Loucy (cell line): ENCODE data around the gene SRP54.

Experiments
- H2AFZ ChIP-seq: fragments of 200-600 bp; sonication (generic); 2 replicates; pipeline ENCODE4 v1.6.0; 2016; ENCODE audit warnings: antibody characterized with exemption, mild to moderate bottlenecking, low read length, moderate library complexity
- H3F3A ChIP-seq: fragments of 200-600 bp; 2 replicates; pipeline ENCODE4 v1.6.0; 2016; ENCODE audit warnings: antibody characterized with exemption, low read depth, mild to moderate bottlenecking
- H3K27me3 ChIP-seq: fragments of 200-600 bp; sonication (generic); 2 replicates; pipeline ENCODE4 v1.6.1; 2014; ENCODE audit warnings: low read length, mild to moderate bottlenecking; ENCODE audit not compliant: insufficient read depth, poor library complexity, severe bottlenecking
- H3K36me3 ChIP-seq: fragments of 200-600 bp; sonication (generic); 2 replicates; pipeline ENCODE4 v1.6.1; 2016; ENCODE audit warnings: low read length; ENCODE audit not compliant: insufficient read depth
- H3K4me1 ChIP-seq: fragments of 200-600 bp; sonication (generic); 2 replicates; pipeline ENCODE4 v1.5.1; 2014; ENCODE audit warnings: low read length, mild to moderate bottlenecking; ENCODE audit not compliant: insufficient read depth, poor library complexity, severe bottlenecking
- H3K4me2 ChIP-seq: fragments of 200-600 bp; sonication (generic); 2 replicates; pipeline ENCODE4 v1.6.0; 2014; ENCODE audit warnings: antibody characterized with exemption, low read length, low read depth, mild to moderate bottlenecking; ENCODE audit not compliant: poor library complexity, severe bottlenecking
- H3K4me3 ChIP-seq: fragments of 200-600 bp; sonication (generic); 2 replicates; pipeline ENCODE4 v1.5.1; 2014; ENCODE audit warnings: low read length, mild to moderate bottlenecking, mixed read lengths; ENCODE audit not compliant: poor library complexity, severe bottlenecking
- H3K79me2 ChIP-seq: fragments of 200-600 bp; sonication (generic); 2 replicates; pipeline ENCODE4 v1.6.1; 2014; ENCODE audit warnings: low read length; ENCODE audit not compliant: insufficient read depth
- H3K9ac ChIP-seq: fragments of 200-600 bp; sonication (generic); 2 replicates; pipeline ENCODE4 v1.6.0; 2014; ENCODE audit warnings: mild to moderate bottlenecking, low read depth, low read length, moderate library complexity; ENCODE audit not compliant: poor library complexity, severe bottlenecking
- H3K9me2 ChIP-seq: fragments of 200-600 bp; sonication (generic); replicated peaks from 2 replicates; pipeline ENCODE4 v1.6.1; 2016; ENCODE audit warnings: low read depth, low read length, mixed read lengths
- H3K9me3 ChIP-seq: fragments of 200-600 bp; sonication (generic); 2 replicates; pipeline ENCODE4 v1.6.1; 2014; ENCODE audit warnings: mild to moderate bottlenecking, antibody characterized with exemption, low read length, low read depth; ENCODE audit not compliant: insufficient read depth
- H4K20me1 ChIP-seq: fragments of 200-600 bp; sonication (generic); 2 replicates; pipeline ENCODE4 v1.6.0; 2014; ENCODE audit warnings: antibody characterized with exemption, low read length, mild to moderate bottlenecking; ENCODE audit not compliant: insufficient read depth, poor library complexity, severe bottlenecking
- CTCF ChIP-seq: fragments of 200-600 bp; sonication (generic); conservative IDR thresholded peaks from 2 replicates; pipeline ENCODE4 v1.5.1; 2014; ENCODE audit warnings: mild to moderate bottlenecking, antibody characterized with exemption, low read length
- EZH2phosphoT487 ChIP-seq: fragments of 200-600 bp; IDR thresholded peaks from 2 replicates; pipeline ENCODE4 v1.6.1; 2018; ENCODE audit warnings: antibody characterized with exemption, mild to moderate bottlenecking, moderate library complexity, borderline replicate concordance

SRP54 gene

GRCh38 chr14:34937442-34937841 is 45.4 kb upstream of the SRP54 start:
- Histone ChIP-seq H3K4me2 (no peak overlapping the region), H3K9me3 (no peaks in the 10 kb centered on the region), H3K9ac (no peak overlapping the region), H3K4me1 (no peaks in the 10 kb centered on the region), H3K79me2 (no peaks in the 10 kb centered on the region), H3K4me3 (no peak overlapping the region), H3K27me3 (no peaks in the 10 kb centered on the region), H3K36me3 (no peaks in the 10 kb centered on the region), H4K20me1 (no peaks in the 10 kb centered on the region), H3F3A (no peaks in the 10 kb centered on the region), H3K9me2 (no peaks in the 10 kb centered on the region), H2AFZ (no peak overlapping the region)
- TF ChIP-seq EZH2phosphoT487: no peak
- TF ChIP-seq CTCF: no peak

GRCh38 chr14:34937876-34938275 is 44.9 kb upstream of the SRP54 start:
- H3K4me1 ChIP-seq: no peaks in the 10 kb centered on the region
- no peaks in the 10 kb centered on the region for H3F3A ChIP-seq
- H4K20me1 ChIP-seq: no peaks in the 10 kb centered on the region
- H3K4me2 ChIP-seq: no peak overlapping the region
- no peaks in the 10 kb centered on the region for H3K36me3 ChIP-seq
- H3K4me3 ChIP-seq: no peak overlapping the region
- H3K9ac ChIP-seq: no peak overlapping the region
- no peaks in the 10 kb centered on the region for H3K9me2 ChIP-seq
- no peaks in the 10 kb centered on the region for H3K9me3 ChIP-seq
- TF ChIP-seq EZH2phosphoT487 (no peak), CTCF (no peak)
- no peak overlapping the region for H2AFZ ChIP-seq
- H3K79me2 ChIP-seq: no peaks in the 10 kb centered on the region
- H3K27me3 ChIP-seq: no peaks in the 10 kb centered on the region

- H3K9ac ChIP-seq: no peak overlapping the region
- no peak overlapping the region for H3K4me2 ChIP-seq
- H3K36me3 ChIP-seq: no peaks in the 10 kb centered on the region
- no peaks in the 10 kb centered on the region for H3K4me1 ChIP-seq
- no peaks in the 10 kb centered on the region for H4K20me1 ChIP-seq
- H3K9me3 ChIP-seq: peaks cover 5% of the 10 kb centered on the region; the same call in 1 of the 2 replicates
- H3F3A ChIP-seq: no peaks in the 10 kb centered on the region
- no peaks in the 10 kb centered on the region for H3K79me2 ChIP-seq
- no peak overlapping the region for H2AFZ ChIP-seq
- H3K27me3 ChIP-seq: no peaks in the 10 kb centered on the region
- TF ChIP-seq CTCF (no peak), EZH2phosphoT487 (no peak)
- no peaks in the 10 kb centered on the region for H3K9me2 ChIP-seq
- H3K4me3 ChIP-seq: no peak overlapping the region
Observed at GRCh38 chr14:34943506-34943905, 39.3 kb upstream of the SRP54 start.
